ENCODE measurements around the gene NAV3.

GRCh38 chr12:78099806-78100205 lies 269.1 kb downstream of the NAV3 start:
- TF ChIP-seq CTCF (conservative IDR thresholded peaks at IDR 0.05; ENCODE audit: low read length): no peak
- no peak for TF ChIP-seq EZH2phosphoT487 (IDR thresholded peaks at IDR 0.05; ENCODE audit: borderline replicate concordance)
